BE2C (cell line): ENCODE measurements around the gene COPZ1.
A peak's percentile ranks its signal among the peaks of the same experiment; 100 is the strongest.
"Not testable (repeated sequence)": the region's sequence is repeated elsewhere in the genome, so short reads cannot be mapped to it uniquely, and the experiment has no call there.

Source experiments
- DNase-seq: peaks from one replicate; pipeline ENCODE4 v3.0.0-alpha.2; 2020
- H3K27me3 ChIP-seq: fragments of 250-450 bp; sonication (Bioruptor Pico); 2 replicates; pipeline ENCODE4 v1.5.1; 2020; ENCODE audit warnings: mild to moderate bottlenecking
- H3K36me3 ChIP-seq: fragments of 250-450 bp; sonication (Bioruptor Pico); 2 replicates; pipeline ENCODE4 v1.5.1; 2020; ENCODE audit warnings: mild to moderate bottlenecking
- H3K4me1 ChIP-seq: fragments of 250-450 bp; sonication (Bioruptor Pico); 2 replicates; pipeline ENCODE4 v1.5.1; 2020
- H3K4me3 ChIP-seq: 2 replicates; pipeline ENCODE4 v1.5.1; 2011; ENCODE audit warnings: low read depth, low read length
- H3K9me3 ChIP-seq: fragments of 250-450 bp; sonication (Bioruptor Pico); 2 replicates; pipeline ENCODE4 v1.5.1; 2020
- TF ChIP-seq, protein P1 (sequence below): IDR thresholded peaks from 2 replicates; pipeline ENCODE4 v1.5.1; 2012; ENCODE audit warnings: mild to moderate bottlenecking, low read depth, low read length

Gene COPZ1

GRCh38 chr12:54311051-54311450, 13.9 kb upstream of the COPZ1 start:
- DNase-seq: no peak
- Histone ChIP-seq H3K27me3 (no peaks in the 10 kb centered on the region), H3K9me3 (no peaks in the 10 kb centered on the region), H3K4me3 (no peak overlapping the region), H3K36me3 (no peaks in the 10 kb centered on the region), H3K4me1 (peaks cover 7% of the 10 kb centered on the region)
- TF ChIP-seq, protein P1, sequence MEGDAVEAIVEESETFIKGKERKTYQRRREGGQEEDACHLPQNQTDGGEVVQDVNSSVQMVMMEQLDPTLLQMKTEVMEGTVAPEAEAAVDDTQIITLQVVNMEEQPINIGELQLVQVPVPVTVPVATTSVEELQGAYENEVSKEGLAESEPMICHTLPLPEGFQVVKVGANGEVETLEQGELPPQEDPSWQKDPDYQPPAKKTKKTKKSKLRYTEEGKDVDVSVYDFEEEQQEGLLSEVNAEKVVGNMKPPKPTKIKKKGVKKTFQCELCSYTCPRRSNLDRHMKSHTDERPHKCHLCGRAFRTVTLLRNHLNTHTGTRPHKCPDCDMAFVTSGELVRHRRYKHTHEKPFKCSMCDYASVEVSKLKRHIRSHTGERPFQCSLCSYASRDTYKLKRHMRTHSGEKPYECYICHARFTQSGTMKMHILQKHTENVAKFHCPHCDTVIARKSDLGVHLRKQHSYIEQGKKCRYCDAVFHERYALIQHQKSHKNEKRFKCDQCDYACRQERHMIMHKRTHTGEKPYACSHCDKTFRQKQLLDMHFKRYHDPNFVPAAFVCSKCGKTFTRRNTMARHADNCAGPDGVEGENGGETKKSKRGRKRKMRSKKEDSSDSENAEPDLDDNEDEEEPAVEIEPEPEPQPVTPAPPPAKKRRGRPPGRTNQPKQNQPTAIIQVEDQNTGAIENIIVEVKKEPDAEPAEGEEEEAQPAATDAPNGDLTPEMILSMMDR: no peak

DNA sequence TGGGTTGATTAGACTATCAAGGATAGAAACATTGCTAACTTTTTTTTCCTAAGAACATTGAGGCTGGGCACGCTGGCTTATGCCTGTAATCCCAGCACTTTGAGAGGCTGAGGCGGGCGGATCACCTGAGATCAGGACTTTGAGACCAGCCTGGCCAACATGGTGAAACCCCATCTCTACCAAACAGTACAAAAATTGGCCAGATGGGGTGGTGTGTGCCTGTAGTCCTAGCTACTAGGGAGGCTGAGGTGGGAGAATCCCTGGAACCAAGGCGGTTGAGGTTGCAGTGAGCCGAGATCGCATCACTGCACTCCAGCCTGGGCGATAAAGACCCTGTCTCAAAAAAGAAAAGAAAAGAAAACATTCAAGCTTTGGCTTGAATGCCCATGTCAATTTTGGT, 12.6 kb upstream of the COPZ1 start:
- not testable (repeated sequence) for H3K36me3 ChIP-seq, H3K4me3 ChIP-seq, H3K4me1 ChIP-seq, DNase-seq, H3K27me3 ChIP-seq, H3K9me3 ChIP-seq

DNA sequence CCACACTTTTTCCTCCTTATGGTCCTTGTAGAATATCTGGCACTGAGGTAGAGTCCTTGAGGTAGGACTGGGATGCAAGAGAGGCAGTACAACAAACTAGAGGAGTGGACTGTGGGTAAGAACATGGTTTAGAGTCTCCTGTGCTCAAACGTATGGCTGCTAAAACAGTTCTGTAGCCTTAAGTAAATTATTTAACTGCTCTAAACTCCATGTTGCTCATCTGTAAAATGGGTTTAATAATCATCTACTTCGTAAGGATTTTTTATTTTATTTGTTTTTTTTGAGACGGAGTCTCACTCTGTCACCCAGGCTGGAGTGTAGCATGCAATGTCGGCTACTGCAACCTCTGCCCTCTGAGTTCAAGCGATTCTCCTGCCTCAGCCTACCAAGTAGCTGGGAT, 3.6 kb upstream of the COPZ1 start:
- no peaks in the 10 kb centered on the region; the same call in 1 of the 2 replicates for H3K9me3 ChIP-seq
- H3K36me3 ChIP-seq: no peaks in the 10 kb centered on the region
- no peak overlapping the region for H3K4me3 ChIP-seq
- no peaks in the 10 kb centered on the region for H3K27me3 ChIP-seq
- no peaks in the 10 kb centered on the region; the same call in 1 of the 2 replicates for H3K4me1 ChIP-seq
- no peak for DNase-seq
- TF ChIP-seq, protein P1: no peak

DNA sequence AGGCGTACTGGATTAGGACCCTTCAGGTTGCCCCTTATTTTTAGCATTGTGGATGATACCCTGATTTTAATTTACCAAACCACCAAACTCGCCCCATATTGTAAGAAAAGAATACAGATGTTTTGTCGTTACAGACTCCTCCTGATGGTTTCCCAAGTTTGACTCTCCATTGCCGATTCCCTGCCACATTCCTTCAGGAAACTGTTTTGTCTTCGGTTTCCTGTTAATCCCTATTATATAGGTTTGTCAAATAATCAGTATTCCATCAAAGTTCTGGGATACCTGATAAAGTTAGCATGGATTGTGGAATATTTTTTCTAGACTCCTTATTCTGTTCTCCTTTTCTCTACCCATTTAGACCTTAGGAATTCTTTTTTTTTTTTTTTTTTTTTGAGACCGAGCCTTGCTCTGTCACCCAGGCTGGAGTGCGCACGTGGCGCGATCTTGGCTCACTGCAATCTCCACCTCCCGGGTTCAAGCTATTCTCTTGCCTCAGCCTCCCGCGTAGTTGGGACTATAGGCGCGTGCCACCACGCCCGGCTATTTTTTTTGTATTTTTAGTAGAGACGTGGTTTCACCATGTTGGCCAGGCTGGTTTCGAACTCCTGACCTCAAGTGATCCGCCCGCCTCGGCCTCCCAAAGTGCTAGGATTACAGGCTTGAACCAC, 645 bp downstream of the COPZ1 start:
- DNase-seq, H3K36me3 ChIP-seq, H3K27me3 ChIP-seq: not testable (repeated sequence)

DNA sequence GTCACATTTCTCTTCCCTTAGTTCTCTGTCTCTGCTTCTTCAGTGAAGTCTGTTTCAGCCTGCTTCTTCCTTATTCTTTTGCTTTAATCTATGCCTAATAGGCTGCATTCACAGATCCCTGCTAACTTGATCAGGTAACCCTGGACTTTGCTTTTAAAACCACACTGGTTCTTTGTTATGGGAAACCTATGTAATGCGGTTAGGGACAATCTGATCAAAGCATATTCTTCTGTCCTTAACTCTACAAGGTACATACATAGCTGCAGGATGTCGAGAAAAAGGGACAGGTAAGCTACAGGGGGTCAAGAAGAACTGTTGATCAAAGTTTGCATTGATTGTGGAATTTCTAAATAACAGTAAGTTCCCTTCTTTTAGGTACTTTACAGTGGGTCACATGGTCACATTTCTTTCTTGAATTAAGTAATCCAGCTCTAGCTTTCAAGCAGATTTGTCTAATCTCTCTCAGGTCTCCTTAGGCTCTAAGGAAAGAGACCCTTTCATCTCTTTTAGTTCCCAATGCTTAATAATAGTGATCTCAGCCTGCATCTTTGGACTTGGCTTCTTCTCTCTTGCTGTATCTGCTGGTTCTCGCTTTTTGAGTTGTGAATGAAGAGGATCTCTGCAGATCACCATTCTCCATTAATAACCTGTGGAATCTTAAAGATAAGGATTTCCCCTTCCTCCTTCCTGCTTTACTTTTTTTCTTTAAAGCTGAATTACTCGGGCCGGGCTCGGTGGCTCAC, 3.8 kb downstream of the COPZ1 start:
- no peaks in the 10 kb centered on the region for H3K36me3 ChIP-seq
- DNase-seq: no peak
- H3K4me1 ChIP-seq: no peaks in the 10 kb centered on the region; the same call in 1 of the 2 replicates
- no peak overlapping the region for H3K4me3 ChIP-seq
- TF ChIP-seq, protein P1: no peak
- no peaks in the 10 kb centered on the region for H3K9me3 ChIP-seq
- no peaks in the 10 kb centered on the region for H3K27me3 ChIP-seq

More for the DNA sequence above, 645 bp downstream of the COPZ1 start:
- H3K9me3 ChIP-seq, H3K4me1 ChIP-seq: not testable (repeated sequence)
- peak overlapping the region; percentile 92 for H3K4me3 ChIP-seq

- no peak overlapping the region for H3K4me3 ChIP-seq
- TF ChIP-seq, protein P1: no peak
- H3K4me1 ChIP-seq: no peaks in the 10 kb centered on the region
- H3K9me3 ChIP-seq: no peaks in the 10 kb centered on the region
- H3K27me3 ChIP-seq: no peaks in the 10 kb centered on the region
- DNase-seq: no peak
- no peaks in the 10 kb centered on the region for H3K36me3 ChIP-seq
Measured at GRCh38 chr12:54329759-54330158, 4.8 kb downstream of the COPZ1 start.

- no peaks in the 10 kb centered on the region for H3K36me3 ChIP-seq
- no peaks in the 10 kb centered on the region for H3K4me1 ChIP-seq
- H3K4me3 ChIP-seq: no peak overlapping the region
- DNase-seq: no peak
- TF ChIP-seq, protein P1: no peak
- H3K27me3 ChIP-seq: no peaks in the 10 kb centered on the region
- H3K9me3 ChIP-seq: no peaks in the 10 kb centered on the region
Measured at GRCh38 chr12:54330442-54330841, 5.5 kb downstream of the COPZ1 start.
